Heart left ventricle (tissue), 13 donors: ENCODE data around the gene GNAT1.

Source experiments
- CTCF ChIP-seq, 12 donors: fragments of 200-600 bp; sonication (generic) in 4 of 12; IDR thresholded peaks; one replicate each; pipeline versions ENCODE4 v1.5.0 to v1.8.0; 2018 to 2022; ENCODE audit warnings: antibody characterized with exemption in 12 of 12, mild to moderate bottlenecking in 5 of 12
- POLR2A ChIP-seq, 2 donors: fragments of 450-650 bp; IDR thresholded peaks; one replicate each; pipeline ENCODE4 v1.6.1; 2017; ENCODE audit warnings: antibody characterized with exemption in 2 of 2, mild to moderate bottlenecking in 2 of 2, moderate library complexity in 2 of 2
- donor health status: ischemic (EF 13 %, LVEDD 7.1; RV severe dilation, severe dysfunction).
- donor health status: DM: no; HTN: yes; CAD: no.
- donor health status: DM: no; HTN: no; CAD: no.
- donor health status: ischemic (EF 25% LVEDD 6.9; RV normal size, moderate dysfunction).
- donor health status: ischemic (EF 25% LVEDD 5.7; RV mildly dilated, moderate dysfunction).
- donor health status: ischemic (EF 35%, LVEDD 5.7; RV mildly dilated, moderate dysfunction).
- donor health status: nonischemic (EF 11% LVEDD 7.7; RV severe dilation, severe dysfunction).
- donor health status: DM: yes; HTN: yes; CAD: no.
- donor health status: PGD.
- donor health status: ischemic (EF 29% LVEDD 5.4; RV normal size, mild dysfunction).
- donor health status: nonischemic (EF 23%, LVEDD 6.1; RV moderate dilation, normal function).

- no peak for TF ChIP-seq CTCF (IDR thresholded peaks at IDR 0.05)
- no peak for TF ChIP-seq POLR2A (IDR thresholded peaks at IDR 0.05)
Observed at GRCh38 chr3:50242381-50242770, 51.0 kb downstream of the GNAT1 start.
